Fibroblast of skin of abdomen (primary cell): Measurements from ENCODE around the gene SEPTIN8.
A peak's percentile ranks its signal among the peaks of the same experiment; 100 is the strongest.
"Not testable (repeated sequence)": the region's sequence is repeated elsewhere in the genome, so short reads cannot be mapped to it uniquely, and the experiment has no call there.

Source experiments
- DNase-seq: peaks from one replicate; pipeline ENCODE4 v3.0.0-alpha.2; 2013

The SEPTIN8 gene

GRCh38 chr5:132812123-132812765 lies 35.2 kb upstream of the SEPTIN8 start:
- DNase-seq = no peak

DNA sequence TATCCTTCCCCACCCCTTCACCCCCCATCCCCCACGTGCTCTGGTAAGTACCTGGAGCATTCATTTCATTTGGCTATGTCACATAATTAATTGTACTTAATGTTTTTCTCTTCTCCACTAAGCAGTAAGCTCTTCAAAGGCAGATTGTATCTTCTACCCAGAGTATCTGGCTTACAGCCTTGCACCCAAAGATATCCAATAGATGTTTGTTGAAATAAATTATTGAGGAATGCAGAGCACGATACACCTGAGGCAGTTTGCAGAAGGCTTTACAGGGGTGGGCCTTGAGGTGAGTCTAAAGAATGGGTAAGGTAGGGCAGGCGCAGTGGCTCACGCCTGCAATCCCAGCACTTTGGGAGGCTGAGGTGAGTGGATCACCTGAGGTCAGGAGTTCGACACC lies 33.6 kb upstream of the SEPTIN8 start:
- DNase-seq = no peak

- no peak for DNase-seq
Observed at GRCh38 chr5:132808866-132809265, 31.8 kb upstream of the SEPTIN8 start.

DNA sequence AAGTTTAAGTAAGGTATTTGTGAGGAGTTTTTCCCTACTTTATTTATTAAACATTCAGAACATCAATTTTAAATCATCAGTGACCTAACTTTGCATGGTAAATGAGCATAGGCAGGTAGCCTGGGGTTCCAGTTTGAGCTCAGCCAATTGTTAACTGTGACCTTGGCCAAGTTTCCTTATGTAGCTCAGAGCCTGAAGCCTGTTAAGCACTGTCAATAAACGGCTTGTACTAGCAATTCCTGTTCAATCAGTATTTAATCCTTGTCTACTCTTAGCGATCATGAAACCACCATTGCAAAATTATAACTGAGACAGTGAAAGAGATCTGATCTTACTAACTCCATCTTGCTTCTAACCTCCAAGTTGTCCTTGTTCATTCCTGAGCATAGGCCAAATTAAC lies 31.4 kb upstream of the SEPTIN8 start:
- DNase-seq = no peak

DNA sequence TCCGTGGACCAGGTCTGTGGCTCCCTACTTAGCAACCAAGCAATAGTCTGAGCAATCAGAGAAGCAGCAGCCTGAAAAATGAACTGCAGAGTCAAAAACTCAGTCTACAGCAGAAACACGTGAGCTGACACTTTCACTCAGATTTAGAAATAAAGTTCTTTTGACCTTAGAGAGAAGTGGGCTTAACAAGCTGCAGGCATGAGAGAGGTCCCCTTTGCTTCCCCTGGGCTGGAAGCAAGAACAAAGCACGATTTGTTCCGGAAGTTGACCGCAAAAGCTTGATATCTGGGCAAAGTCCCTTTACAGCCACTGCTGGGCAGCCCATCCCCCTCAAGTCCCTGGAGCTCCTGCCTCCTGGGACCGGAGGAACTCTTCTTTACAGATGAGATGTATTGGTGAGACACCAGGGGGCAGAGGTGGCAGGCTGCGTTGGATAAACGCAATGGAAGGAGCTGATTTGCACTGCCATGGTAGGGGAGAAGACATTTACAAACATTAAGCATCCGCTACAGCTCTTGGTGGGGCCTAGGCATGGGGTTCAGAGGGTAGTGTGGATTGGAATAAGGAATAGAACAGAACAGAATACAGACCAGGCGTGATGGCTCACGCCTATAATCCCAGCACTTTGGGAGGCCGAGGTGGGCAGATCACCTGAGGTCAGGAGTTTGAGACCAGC lies 30.3 kb upstream of the SEPTIN8 start:
- DNase-seq = no peak

GRCh38 chr5:132806804-132807162 lies 29.7 kb upstream of the SEPTIN8 start:
- DNase-seq = not testable (repeated sequence)

- not testable (repeated sequence) for DNase-seq
Observed at GRCh38 chr5:132805872-132806271, 28.8 kb upstream of the SEPTIN8 start.

DNA sequence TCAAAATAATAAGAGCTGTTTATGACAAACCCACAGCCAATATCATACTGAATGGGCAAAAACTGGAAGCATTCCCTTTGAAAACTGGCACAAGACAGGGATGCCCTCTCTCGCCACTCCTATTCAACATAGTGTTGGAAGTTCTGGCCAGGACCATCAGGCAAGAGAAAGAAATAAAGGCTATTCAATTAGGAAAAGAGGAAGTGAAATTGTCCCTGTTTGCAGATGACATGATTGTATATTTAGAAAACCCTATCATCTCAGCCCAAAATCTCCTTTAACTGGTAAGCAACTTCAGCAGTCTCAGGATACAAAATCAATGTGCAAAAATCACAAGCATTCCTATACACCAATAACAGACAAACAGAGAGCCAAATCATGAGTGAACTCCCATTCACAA lies 27.2 kb upstream of the SEPTIN8 start:
- DNase-seq = not testable (repeated sequence)

DNA sequence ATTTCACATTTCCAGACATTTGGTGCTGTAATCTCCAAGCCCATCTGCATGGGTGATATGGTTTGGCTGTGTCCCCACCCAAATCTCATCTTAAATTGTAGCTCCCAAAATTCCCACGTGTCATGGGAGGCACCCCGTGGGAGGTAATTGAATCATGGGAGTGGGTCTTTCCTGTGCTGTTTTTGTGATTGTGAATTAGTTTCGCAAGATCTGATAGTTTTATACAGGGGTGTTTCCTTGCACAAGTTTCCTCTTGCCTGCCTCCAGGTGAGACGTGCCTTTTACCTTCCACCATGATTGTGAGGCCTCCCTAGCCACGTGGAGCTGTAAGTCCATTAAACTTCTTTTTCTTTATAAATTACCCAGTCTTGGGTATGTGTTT lies 25.6 kb upstream of the SEPTIN8 start:
- not testable (repeated sequence) for DNase-seq

DNA sequence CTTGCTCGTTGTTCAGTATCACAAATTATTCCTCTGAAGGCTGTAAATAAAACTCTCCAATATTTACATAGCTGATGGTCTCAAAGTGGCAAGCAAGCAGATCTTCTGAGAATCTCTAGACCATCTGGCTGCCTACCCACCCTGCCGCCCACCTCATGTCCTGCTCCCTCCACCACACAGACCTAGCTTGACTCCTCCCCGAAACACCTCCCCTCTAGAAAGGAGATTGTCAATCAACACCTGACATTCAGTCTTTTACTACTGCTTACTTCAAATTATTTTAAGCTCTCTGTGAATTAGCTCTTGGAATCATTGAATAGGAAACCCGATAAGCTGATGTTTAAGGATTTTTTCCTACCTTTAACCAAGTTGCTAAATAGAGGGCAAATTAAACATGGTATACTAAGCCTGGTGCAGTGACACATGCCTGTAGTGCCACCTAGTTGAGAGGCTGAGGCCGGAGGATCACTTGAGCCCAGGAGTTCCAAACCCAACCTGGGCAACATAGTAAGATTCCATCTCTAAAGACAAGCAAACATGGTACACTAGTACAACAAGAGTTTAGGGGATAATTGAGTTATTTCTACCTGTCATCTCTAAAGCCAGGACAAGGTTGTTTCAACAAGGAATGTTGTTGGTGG lies 25.1 kb upstream of the SEPTIN8 start:
- no peak for DNase-seq

- no peak for DNase-seq
Observed at GRCh38 chr5:132800545-132800944, 23.5 kb upstream of the SEPTIN8 start.

DNA sequence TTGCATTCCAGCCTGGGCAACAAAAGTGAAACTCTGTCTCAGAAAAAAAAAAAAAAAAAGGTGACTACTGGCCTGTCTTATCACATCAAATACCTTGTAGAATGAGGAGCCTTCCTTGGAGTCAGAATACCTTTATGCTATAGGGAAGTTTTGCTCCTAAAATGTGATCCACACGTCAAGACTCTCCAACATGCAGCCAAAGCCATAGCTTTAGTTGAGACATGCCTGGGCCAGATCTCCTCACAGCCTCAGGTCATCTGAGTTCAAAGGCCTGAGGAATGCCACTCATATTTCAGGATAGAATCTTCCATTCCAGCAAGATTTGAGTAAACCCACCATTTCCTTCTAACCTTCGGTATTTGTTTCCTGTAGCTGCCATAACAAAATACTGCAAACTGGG lies 22.4 kb upstream of the SEPTIN8 start:
- DNase-seq = no peak

DNA sequence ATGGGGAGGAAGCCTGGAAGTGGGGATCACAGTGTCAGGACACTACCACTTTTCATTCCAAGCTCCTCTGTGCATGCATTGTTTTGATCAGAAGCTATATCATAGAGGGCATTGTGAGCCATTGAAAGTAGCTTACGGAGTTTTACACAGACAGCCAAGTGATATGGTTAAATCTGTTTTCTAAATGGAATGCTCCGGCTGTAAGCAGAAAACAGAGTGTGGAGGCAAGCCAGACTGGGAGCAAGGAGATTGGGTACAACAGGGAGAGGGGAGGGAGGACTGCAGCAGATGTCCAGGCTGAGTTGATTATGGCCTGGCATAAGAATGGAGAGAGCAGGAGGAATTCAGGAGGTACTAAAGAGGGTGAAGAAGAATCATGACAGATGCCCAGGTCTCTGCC lies 20.6 kb upstream of the SEPTIN8 start:
- DNase-seq = no peak

- DNase-seq = no peak
Observed at GRCh38 chr5:132791026-132791425, 14.0 kb upstream of the SEPTIN8 start.

DNA sequence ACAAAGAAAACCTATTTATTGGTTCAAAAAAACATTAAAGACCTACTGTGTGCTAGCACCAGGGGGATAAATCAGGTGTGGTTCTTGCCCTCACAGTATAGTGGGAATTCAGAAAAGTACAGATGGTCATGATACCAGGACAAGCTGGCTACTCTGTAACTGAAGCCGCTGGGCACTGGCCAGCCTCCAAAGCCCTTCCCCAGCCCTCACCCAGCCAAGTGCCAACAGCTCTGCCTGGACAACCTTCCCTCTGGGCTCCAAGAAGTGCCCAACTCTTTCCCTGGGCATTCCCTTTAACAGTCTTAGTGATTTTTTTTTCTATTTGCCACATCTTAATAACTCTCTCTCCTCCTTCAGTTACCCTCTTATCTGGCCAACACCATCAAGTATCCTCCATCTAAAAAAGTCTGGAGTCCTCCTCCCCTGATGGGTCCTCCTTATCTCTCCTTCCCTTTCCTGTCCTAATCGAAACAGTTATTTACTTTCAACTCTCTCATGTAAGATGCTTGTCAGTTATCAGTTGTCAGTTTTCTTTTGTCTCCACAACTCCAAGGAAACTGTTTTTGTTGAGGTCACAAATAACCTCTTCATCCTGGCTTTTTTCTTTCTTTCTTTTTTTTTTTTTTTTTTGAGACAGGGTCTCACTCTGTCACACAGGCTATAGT lies 13.3 kb upstream of the SEPTIN8 start:
- DNase-seq = no peak

DNA sequence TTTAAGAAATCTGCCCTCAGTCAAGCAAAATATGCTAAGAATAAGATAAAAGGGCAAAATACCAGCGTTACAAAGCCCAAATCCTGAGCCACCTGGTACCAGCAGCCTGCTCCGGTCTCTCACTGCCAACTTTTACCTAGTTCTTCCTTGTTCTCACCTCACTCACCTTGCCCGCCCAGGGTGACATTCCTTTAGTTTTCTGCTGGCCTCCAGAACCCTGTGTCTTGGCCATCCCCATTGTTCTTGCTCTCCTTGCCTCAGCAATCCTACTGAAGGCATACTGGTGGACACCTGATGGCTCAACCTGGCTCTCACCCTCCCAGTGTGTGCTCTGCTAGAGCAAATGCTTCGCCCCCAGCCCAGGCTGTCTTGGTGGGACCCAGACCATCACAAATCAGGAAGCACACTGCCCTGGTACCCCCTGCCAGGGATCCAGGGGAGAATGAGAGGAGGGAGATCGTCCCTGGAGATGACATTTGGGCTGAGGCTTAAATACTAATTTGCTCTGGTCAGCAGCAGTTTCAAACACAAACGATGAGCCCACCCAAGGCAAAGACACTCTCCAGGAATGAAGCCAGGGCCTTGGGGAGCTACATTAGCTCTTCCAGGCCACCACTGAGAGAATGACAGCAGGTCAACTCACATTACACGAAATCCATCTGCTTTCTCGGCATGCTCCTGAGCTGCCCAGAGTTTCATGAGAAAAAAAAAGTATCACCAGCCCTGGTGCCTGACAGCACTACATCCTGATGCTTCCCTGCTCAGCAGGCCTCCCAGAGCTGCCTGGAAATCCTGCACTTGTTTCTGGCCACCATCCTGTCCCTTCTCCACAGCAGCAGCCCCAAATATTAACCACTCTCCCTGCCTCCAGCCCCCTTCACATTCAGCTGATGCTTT lies 12.2 kb upstream of the SEPTIN8 start:
- no peak for DNase-seq

- no peak for DNase-seq
Observed at GRCh38 chr5:132788508-132788907, 11.5 kb upstream of the SEPTIN8 start.

DNA sequence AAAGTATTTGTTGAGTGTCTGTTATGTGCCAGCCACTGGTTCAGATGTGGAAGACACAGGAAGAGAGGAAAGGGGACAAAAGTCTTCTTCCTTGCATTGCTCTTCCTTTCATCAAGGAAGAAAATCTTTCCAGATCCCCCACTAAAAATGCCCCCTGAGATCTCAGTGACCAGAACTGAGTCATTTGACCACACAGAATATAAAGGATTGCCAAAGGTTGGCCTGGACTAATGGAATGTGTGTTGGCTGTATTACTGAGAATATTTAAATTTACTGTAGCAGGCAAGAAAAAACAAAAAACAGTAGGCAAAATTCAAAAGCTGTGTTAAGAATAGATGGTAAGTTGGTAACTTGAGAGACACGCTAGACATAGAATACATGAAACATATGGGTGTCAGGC lies 10.0 kb upstream of the SEPTIN8 start:
- peak; percentile 66 for DNase-seq

DNA sequence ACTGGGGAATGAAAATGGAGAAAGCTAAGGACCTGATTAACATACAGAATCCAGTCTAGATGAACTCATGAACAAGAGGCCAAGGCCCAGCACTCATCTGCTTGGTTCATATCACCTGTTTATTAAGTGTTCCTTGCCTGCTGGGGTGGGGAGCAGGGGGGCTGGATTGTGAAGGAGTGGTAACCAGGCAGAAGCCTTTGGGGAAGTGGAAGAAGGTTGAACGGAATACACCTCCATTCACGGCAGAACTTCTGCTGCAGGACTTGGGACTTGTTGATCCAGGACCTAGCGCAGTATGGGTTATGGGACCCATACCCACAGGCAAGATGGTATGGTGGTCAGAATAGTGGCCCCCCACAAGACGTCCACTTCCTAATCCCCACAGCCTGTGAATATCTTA lies 8.8 kb upstream of the SEPTIN8 start:
- DNase-seq = no peak

DNA sequence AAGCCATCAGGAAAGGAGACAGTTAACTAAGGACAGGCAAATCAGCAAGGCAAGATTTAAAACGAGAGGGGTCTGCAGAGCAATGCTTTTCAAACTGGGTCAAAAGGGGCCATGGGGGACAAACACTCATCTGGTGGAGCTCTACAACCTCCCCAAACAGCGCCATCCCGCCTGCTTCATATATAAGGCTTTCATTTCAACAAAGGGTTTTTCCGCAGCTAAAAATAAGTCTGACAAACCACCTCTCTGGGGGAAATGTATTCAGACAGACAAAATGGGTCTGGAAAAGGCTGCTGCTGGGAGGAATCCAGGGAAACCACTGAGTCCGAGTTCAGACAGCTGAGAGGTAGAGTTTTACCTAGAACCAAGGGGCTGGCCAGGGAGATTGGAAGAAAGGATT lies 8.3 kb upstream of the SEPTIN8 start:
- DNase-seq = no peak

DNA sequence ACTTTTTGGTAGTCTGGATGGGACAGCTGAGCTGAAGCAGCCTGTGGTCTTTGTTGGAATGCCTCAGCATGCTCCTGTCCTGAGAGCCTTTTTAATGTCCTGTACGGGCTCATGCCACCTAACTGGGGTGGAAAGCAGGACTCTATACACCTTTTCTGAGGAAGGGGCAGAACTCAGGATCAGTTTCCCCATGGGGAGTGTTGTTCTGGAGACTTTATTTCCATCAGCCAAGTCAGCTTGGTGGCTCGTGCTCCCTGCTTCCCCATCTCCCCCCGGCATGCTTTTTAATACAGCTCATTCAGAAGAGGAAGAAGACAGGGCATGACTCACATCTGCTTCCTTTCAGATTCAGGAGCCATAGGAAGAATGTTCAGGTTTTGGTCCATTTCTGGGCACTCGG lies 5.1 kb upstream of the SEPTIN8 start:
- DNase-seq = peak; percentile 73

GRCh38 chr5:132781029-132781428 lies 4.0 kb upstream of the SEPTIN8 start:
- DNase-seq = no peak

DNA sequence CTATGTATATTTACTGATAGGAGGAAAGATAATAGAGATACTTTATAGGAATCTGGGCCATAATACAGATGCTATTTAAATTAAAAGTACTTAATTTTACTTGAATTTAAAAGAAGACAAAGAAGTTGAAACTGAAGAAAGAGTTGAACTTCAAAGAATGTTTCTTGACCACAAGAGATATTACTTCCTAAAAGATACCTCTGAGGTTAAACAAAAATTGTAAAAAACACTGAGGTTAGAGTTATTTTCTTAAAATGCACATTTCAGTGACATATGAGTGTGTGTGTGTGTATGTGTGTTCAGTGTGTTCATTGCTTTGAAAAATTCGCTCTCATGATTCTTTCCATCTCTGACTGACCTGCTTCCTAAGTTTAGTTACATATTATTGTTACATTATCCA lies 3.5 kb upstream of the SEPTIN8 start:
- no peak for DNase-seq
